ENCODE measurements around the gene TMEM200A. TPM values are rescaled to one million over a fixed set of nuclear protein-coding genes. Genes with fewer than 3 reads are reported as not detected.

Gene TMEM200A
- polyA plus RNA-seq, 1 of the 3 experiments (the other 2 are of a cell fraction): 32.6 TPM

- TF ChIP-seq REST (IDR thresholded peaks at IDR 0.05; ENCODE audit: low read depth, low read length) (no peak), CTCF (IDR thresholded peaks at IDR 0.05) (no peak), SMC3 (IDR thresholded peaks at IDR 0.05; ENCODE audit: low read depth, low read length) (no peak), GATA2 (CRISPR knock-in tag; IDR thresholded peaks at IDR 0.05) (no peak), ZBTB33 (IDR thresholded peaks at IDR 0.05; ENCODE audit: borderline replicate concordance, low read depth) (no peak), RXRA (IDR thresholded peaks at IDR 0.05; ENCODE audit: borderline replicate concordance, low read depth) (no peak), RCOR1 (IDR thresholded peaks at IDR 0.05; ENCODE audit: low read length) (no peak), NRF1 (IDR thresholded peaks at IDR 0.05; ENCODE audit: low read depth, low read length) (no peak), EZH2phosphoT487 (IDR thresholded peaks at IDR 0.05; ENCODE audit: borderline replicate concordance, low read depth) (no peak), ELF1 (IDR thresholded peaks at IDR 0.05) (no peak), YY1 (IDR thresholded peaks at IDR 0.05; ENCODE audit: low read depth) (no peak), RAD21 (IDR thresholded peaks at IDR 0.05; ENCODE audit: low read length) (no peak), TAF1 (IDR thresholded peaks at IDR 0.05; ENCODE audit: borderline replicate concordance, low read depth, low read length) (no peak), CHD2 (IDR thresholded peaks at IDR 0.05; ENCODE audit: low read length, partially characterized antibody) (no peak), USF1 (IDR thresholded peaks at IDR 0.05; ENCODE audit: borderline replicate concordance, low read depth) (no peak), MXI1 (IDR thresholded peaks at IDR 0.05; ENCODE audit: low read depth, low read length) (no peak), MAX (IDR thresholded peaks at IDR 0.05; ENCODE audit: low read depth) (no peak), GABPA (IDR thresholded peaks at IDR 0.05; ENCODE audit: low read depth) (no peak)
Observed at GRCh38 chr6:130452336-130452735, 86.5 kb downstream of the TMEM200A start (continued).
